ENCODE data around the gene IREB2.
"Not testable (repeated sequence)": the region's sequence is repeated elsewhere in the genome, so short reads cannot be mapped to it uniquely, and the experiment has no call there.

IREB2 gene

DNA sequence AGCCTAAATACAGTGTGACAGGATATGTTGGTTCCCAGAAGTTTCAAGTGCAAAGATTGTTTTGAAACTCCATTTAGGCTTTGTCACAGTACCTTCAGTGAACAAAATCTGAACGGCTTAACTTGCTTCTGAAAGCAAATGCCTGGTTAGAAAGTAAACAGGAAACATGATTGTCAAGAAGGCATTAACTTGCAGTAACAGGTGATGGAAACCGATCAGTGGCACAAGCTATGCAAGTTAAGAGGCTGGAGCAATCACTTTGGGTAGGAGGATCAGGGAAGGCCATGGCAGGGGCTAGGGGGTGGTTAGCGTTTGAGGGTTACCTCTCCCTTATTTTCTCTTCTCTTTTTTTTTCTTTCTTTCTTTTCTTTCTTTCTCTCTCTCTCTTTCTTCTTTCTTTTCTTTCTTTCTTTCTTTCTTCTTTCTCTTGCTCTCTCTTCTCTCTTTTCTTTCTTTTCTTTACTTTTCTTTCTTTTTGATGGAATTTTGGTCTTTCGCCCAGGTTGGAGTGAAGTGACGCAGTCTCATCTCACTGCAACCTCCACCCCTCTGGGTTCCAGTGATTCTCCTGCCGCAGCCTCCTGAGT is 71.8 kb downstream of the IREB2 start:
- Histone ChIP-seq H3K27me3 (ENCODE audit: insufficient read depth, low read depth, severe bottlenecking) (no peaks in the 10 kb centered on the region), H3K27ac (no peak overlapping the region), H3K36me3 (no peaks in the 10 kb centered on the region), H3K9me3 (ENCODE audit: severe bottlenecking) (no peaks in the 10 kb centered on the region), H3K4me3 (ENCODE audit: low read depth, low read length) (no peak overlapping the region)
- no peak for DNase-seq
- TF ChIP-seq, protein P1, sequence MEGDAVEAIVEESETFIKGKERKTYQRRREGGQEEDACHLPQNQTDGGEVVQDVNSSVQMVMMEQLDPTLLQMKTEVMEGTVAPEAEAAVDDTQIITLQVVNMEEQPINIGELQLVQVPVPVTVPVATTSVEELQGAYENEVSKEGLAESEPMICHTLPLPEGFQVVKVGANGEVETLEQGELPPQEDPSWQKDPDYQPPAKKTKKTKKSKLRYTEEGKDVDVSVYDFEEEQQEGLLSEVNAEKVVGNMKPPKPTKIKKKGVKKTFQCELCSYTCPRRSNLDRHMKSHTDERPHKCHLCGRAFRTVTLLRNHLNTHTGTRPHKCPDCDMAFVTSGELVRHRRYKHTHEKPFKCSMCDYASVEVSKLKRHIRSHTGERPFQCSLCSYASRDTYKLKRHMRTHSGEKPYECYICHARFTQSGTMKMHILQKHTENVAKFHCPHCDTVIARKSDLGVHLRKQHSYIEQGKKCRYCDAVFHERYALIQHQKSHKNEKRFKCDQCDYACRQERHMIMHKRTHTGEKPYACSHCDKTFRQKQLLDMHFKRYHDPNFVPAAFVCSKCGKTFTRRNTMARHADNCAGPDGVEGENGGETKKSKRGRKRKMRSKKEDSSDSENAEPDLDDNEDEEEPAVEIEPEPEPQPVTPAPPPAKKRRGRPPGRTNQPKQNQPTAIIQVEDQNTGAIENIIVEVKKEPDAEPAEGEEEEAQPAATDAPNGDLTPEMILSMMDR (IDR thresholded peaks at IDR 0.05; ENCODE audit: low read depth, low read length) = no peak

DNA sequence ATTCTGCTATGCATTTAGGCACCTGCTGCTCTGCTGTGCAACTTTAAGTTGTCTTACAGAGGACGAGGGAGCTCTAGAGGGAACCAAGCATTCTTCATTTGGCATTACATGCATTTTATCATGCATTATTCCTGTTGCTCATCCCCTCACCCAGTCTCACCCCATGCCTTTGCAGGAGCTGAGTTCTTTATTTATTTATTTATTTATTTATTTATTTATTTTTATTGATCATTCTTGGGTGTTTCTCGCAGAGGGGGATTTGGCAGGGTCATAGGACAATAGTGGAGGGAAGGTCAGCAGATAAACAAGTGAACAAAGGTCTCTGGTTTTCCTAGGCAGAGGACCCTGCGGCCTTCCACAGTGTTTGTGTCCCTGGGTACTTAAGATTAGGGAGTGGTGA is 82.0 kb downstream of the IREB2 start:
- not testable (repeated sequence) for DNase-seq; H3K27ac ChIP-seq; H3K27me3 ChIP-seq (ENCODE audit: insufficient read depth, low read depth, severe bottlenecking); H3K4me3 ChIP-seq (ENCODE audit: low read depth, low read length); H3K36me3 ChIP-seq; H3K9me3 ChIP-seq (ENCODE audit: severe bottlenecking)

DNA sequence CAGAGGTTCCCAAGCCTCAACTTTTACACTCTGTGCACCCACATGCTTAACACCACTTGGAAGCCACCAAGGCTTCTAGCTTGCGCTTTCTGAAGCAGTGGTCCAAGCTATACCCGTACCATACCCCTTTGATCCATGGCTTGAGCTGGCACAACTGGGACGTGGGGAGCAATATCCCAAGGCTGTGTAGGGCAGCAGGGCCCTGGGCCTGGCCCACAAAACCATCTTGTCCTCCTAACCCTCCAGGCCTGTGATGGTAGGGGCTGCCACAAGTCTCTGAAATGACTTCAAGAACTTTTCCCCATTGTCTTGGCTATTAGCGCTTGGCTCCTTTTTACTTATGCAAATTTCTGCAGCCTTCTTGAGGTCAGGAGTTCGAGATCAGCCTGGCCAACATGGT is 86.2 kb downstream of the IREB2 start:
- Histone ChIP-seq H3K27ac (no peak overlapping the region), H3K4me3 (ENCODE audit: low read depth, low read length) (no peak overlapping the region), H3K9me3 (ENCODE audit: severe bottlenecking) (no peaks in the 10 kb centered on the region), H3K27me3 (ENCODE audit: insufficient read depth, low read depth, severe bottlenecking) (no peaks in the 10 kb centered on the region), H3K36me3 (no peaks in the 10 kb centered on the region)
- TF ChIP-seq, protein P1 (IDR thresholded peaks at IDR 0.05; ENCODE audit: low read depth, low read length) = no peak
- DNase-seq = no peak

DNA sequence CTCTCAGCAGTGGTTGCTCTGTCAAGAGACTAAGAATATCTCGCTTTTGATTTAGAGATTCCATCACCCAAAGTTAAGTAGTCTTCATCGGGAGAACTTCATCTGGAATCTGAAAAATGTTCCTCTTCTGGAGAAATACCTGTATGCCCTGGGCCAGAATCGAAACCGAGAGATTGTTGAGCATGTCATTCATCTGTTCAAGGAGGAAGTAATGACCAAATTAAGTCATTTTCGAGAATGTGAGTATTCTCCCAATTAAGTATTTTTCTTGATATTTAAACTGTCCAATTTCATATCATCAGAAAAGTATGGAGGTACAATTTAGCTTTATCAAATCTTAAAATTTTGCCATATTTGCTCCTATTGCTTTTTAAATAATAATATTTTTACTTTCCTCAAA is 89.3 kb downstream of the IREB2 start:
- DNase-seq = no peak
- H3K4me3 ChIP-seq (ENCODE audit: low read depth, low read length) = no peak overlapping the region

DNA sequence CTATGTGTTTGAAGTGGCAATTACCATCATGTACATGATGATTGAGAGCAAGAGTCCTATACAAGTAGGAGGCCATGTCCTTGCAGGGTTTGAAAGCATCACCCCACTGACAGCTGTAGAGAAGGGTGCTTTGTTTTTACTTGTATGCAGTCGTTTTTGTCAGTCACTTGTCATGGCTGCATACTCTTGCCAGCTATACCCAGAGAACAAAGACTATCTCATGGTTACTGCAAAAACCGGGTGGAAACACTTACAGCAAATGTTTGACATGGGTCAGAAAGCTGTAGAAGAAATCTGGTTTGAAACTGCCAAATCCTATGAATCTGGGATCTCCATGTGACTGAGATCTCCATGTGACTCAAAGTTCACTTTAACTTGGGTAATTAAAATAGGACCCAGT is 95.3 kb downstream of the IREB2 start:
- Histone ChIP-seq H3K4me3 (ENCODE audit: low read depth, low read length) (no peak overlapping the region), H3K27me3 (ENCODE audit: insufficient read depth, low read depth, severe bottlenecking) (no peaks in the 10 kb centered on the region), H3K9me3 (ENCODE audit: severe bottlenecking) (no peaks in the 10 kb centered on the region), H3K36me3 (no peaks in the 10 kb centered on the region), H3K27ac (no peak overlapping the region)
- DNase-seq = no peak
- TF ChIP-seq, protein P1 (IDR thresholded peaks at IDR 0.05; ENCODE audit: low read depth, low read length) = no peak

More for the DNA sequence above, 89.3 kb downstream of the IREB2 start:
- Histone ChIP-seq H3K36me3 (no peaks in the 10 kb centered on the region), H3K27me3 (ENCODE audit: insufficient read depth, low read depth, severe bottlenecking) (no peaks in the 10 kb centered on the region), H3K9me3 (ENCODE audit: severe bottlenecking) (no peaks in the 10 kb centered on the region), H3K27ac (no peak overlapping the region)
- TF ChIP-seq, protein P1 (IDR thresholded peaks at IDR 0.05; ENCODE audit: low read depth, low read length) = no peak

DNA sequence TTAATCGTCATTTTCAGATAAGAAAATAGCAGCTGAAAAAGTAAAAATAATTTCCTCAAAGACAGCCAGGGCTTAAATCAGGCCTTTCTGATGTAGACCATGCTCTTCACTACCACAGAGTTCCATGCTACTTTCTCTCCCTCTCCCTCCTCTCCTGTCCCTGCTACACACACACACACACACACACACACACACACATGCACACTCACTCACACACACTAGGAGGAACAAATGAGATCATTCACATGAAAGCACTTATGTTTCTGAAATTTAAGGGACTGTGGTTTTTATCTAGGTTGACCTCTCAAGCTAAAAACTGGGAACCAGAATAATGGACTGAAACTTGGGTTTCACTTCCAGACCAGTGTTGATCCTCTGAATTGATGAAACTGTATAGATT is 98.1 kb downstream of the IREB2 start:
- Histone ChIP-seq H3K36me3 (no peaks in the 10 kb centered on the region), H3K27ac (no peak overlapping the region), H3K9me3 (ENCODE audit: severe bottlenecking) (no peaks in the 10 kb centered on the region), H3K27me3 (ENCODE audit: insufficient read depth, low read depth, severe bottlenecking) (no peaks in the 10 kb centered on the region), H3K4me3 (ENCODE audit: low read depth, low read length) (no peak overlapping the region)
- TF ChIP-seq, protein P1 (IDR thresholded peaks at IDR 0.05; ENCODE audit: low read depth, low read length) = no peak
- DNase-seq = no peak

Data from WERI-Rb-1 (cell line).